GM19438 (cell line): ENCODE measurements around the gene ARMC9.

ENCODE experiments used
- ATAC-seq: cut with Tn5 transposase; IDR thresholded peaks from one replicate; pipeline ENCODE4 v1.9.1; 2021; ENCODE audit warnings: low read depth; ENCODE audit not compliant: unreplicated experiment

ARMC9 gene

DNA sequence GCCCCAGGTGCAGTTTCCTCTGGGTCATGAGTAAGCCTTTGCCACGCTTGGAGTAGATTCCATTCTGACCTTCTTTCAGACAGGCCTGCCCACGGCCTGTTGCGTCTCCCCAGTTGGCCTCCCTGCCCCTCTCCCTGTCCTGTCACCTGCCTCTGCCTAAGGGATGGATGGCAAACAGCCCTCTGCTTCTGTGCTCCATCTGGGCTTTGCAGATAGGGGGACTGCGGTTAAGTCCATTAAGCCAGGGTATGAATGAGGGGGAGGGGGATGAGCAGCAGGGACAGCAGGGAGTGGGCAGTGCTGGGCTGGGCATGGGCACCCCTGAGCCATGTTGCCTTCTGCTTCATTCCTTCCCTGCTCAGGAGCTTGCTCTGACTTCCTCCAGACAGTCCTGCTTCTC, 159.5 kb downstream of the ARMC9 start:
- no peak for ATAC-seq

DNA sequence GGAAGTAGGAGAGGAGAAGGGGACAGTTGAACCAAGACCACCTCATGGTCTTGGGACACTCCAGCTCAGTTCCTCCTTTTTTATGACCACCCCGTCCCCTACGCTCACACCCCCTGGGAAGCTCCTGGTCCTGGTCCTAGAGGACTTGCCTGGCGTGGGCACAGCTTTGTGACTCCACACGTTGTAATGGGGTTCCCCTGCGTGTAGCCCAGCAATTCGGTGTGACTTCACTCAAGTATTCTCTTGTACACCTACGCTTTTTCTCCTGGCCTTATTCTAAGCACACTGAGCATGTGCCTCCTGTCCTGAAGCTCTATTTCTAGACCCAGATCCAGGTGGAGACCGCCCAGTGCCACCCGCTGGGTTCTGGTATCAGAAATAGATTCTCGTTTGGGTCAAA, 161.0 kb downstream of the ARMC9 start:
- no peak for ATAC-seq

GRCh38 chr2:231359948-231360347, 161.5 kb downstream of the ARMC9 start:
- no peak for ATAC-seq

- ATAC-seq: no peak
Measured at GRCh38 chr2:231360401-231360800, 162.0 kb downstream of the ARMC9 start.

GRCh38 chr2:231360881-231361371, 162.5 kb downstream of the ARMC9 start:
- no peak for ATAC-seq

- ATAC-seq: peak; percentile 97
Measured at GRCh38 chr2:231361701-231362554, 163.5 kb downstream of the ARMC9 start.

- no peak for ATAC-seq
Measured at GRCh38 chr2:231362555-231363184, 164.2 kb downstream of the ARMC9 start.

DNA sequence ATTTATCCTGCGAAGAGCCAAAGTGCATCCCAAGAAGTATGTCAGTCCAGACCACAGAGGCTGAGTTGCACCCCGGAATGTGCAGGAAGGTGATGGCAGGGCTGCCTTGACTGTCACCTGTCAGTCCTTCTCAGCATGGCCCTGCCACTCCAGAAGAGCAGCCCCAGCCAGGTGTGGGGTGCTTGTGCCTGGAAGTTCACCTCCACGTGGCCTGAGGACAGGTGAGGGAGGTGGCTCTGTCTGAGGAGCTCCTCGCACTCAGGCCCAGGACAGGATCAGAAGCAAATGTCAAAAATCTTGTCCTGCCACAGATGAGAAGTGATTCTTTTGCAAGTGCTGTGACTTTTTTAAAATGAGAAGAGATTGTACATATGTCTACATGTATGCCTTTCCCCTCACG, 165.6 kb downstream of the ARMC9 start:
- ATAC-seq: no peak

DNA sequence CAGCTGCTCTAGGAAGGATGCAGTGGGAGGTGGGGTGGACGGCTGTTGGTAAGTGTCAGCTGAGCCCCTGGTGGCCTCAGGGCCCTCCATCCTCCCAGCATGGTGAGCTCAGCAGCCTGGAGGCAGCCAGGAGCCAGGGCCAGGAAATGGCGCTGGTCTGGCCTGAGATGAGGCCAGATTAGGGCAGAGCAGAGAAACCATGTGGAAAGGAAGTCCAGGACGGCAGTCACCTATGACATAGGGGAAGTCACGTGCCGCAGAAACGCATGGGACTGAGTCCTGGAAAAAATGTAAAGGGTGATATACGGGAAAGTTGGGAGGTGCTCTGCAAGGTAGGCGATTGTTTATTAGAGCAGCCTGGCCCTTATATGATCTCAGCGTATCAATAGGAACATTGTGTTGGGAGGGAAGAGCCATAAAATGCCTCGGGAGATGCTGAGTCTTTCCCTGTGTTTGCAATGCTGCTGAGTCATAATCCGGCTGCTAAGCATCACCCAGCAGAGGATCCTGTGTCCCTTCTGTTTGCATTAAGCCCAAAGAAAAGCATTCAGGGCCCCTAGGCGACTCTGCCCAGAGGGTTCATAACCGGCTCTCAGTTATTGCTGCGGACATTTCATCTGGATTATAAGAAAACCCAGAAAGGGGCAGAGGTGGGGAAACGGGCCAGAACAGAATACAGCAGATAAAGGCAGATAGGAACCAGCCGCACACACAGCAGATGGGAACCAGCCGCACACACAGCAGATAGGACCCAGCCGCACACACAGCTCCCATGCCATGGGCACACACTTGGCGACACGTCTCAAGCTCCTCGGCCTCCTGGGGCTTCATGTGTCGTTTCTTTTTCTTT, 166.8 kb downstream of the ARMC9 start:
- no peak for ATAC-seq

GRCh38 chr2:231367178-231367577, 168.7 kb downstream of the ARMC9 start:
- ATAC-seq: no peak

DNA sequence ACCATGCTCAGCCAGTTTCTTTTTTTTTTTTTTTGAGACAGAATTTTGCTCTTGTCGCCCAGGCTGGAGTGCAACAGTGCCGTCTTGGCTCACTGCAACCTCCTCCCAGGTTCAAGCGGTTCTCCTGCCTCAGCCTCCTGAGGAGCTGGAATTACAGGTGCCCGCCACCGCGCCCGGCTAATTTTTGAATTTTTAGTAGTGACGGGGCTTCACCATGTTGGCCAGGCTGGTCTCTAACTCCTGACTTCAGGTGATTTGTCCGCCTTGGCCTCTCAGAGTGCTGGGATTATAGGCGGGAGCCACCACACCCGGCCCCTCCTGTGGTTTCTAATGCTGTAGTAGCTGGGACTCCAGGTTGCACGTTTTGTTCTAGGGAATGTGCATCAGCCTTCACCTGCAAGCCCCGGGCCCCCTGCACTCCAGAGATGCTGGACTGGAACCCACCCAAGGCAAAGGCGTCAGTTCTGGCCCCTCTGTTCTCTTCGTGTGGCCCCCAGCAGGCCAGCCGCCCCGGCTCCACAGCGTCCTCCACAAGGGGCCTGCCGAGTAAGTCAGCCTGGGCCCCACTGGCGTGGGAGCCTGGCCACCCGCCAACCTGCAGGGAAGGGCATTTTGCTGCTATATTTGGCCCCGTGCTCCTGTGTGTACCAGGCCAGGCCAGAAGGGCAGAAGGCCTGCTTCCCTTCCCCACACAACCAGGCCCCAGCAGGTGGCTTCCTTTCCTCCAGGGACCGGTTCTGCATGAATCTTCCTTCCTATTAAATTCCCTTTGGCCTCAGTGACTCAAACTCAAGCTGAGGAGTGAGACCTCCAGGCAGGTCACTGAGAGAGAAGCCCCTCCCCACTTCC, 171.4 kb downstream of the ARMC9 start:
- no peak for ATAC-seq

GRCh38 chr2:231370429-231370748, 172.0 kb downstream of the ARMC9 start:
- ATAC-seq: no peak

DNA sequence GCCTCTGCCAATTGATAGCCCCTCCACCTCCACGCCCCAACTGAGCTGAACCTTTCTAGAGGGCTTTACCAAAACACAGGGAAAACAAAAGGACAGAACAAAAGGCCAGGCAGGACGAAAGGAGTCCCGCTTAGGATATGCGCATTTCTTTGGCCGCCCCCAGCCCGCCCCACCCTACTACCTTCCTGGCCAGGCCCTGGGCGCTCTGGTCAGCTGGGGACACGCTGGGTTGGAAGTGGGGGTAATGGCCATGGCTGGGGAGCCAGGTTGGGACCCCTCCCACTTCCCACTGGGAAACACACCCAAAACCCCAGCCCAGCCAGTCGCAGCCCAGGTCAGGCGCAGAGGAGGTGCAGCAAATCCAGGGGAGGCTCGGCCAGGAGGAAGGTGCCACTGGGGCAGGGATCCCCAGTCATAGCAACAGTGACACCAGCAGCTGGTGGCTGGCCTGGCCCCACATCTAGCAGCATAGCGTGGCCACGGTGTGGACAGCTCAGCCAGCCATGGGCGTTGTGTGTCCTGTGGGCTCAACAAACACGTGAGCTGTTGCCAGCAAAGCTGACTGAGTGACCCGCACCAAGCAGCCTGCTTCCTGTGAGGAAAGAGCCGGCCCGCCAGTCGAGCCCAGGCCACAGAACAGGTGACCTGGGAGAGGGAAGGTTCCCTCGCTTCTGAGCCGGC, 172.5 kb downstream of the ARMC9 start:
- no peak for ATAC-seq

- no peak for ATAC-seq
Measured at GRCh38 chr2:231371430-231372054, 173.1 kb downstream of the ARMC9 start.

GRCh38 chr2:231372326-231372725, 173.9 kb downstream of the ARMC9 start:
- no peak for ATAC-seq

- ATAC-seq: no peak
Measured at GRCh38 chr2:231373184-231373583, 174.8 kb downstream of the ARMC9 start.

DNA sequence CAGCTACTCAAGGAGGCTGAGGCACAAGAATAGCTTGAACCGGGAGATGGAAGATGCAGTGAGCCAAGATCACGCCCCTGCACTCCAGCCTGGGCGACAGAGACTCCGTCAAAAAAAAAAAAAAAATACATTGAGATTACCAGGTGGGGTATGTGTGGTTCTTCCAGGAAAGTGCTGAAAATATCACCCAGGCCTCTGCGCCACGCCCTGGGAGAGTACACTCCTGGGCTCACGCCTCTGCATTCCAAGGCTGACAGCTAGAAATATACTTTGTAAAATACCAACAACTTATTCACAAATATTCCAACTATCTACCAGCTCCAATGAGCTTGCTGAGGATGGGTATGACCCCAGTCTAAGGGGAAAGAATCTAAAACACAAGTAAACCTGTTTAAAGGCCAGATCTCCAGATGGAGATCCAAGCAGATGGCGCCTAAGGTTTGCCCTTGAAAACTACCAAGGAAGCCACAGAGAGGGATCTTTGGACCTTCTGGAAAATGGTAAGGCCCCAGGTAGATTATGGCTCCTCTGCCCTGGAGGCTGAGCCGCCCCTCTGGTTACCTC, 175.4 kb downstream of the ARMC9 start:
- ATAC-seq: no peak

- ATAC-seq: no peak
Measured at GRCh38 chr2:231374771-231375170, 176.3 kb downstream of the ARMC9 start.
